Measurements from ENCODE around the gene PINK1. TPM values are rescaled to one million over a fixed set of nuclear protein-coding genes. Genes with fewer than 3 reads are reported as not detected.

Gene PINK1
- total and polyA plus RNA-seq, 5 experiments from 2014 or later = 18.4 to 31.9 (median 26.3) TPM

GRCh38 chr1:20658166-20658915 is 25.1 kb downstream of the PINK1 start:
- POLR2A ChIA-PET = interaction anchor here (0.6 to 3.8 kb wide), 2 partner anchors 25 to 32 kb away, joined by 3 to 49 read pairs; partner anchors contain the start of gene PINK1
- H3K4me3 Mint-ChIP-seq = peak overlapping the region in 4 of 10 donors; percentile 18 to 76 (median 22)

GRCh38 chr1:20660363-20660762 is 27.1 kb downstream of the PINK1 start:
- H3K4me3 Mint-ChIP-seq = peak overlapping the region; percentile 97 to 100 (median 99)
- peak in 1 of 10 donors; percentile 8 for DNase-seq
- no peaks in the 10 kb centered on the region for H3K9me3 Mint-ChIP-seq
- ATAC-seq = no peak
- POLR2A ChIA-PET = interaction anchor here (0.5 to 4.0 kb wide), 8 partner anchors 10 to 1378 kb away, joined by 3 to 49 read pairs (median 7); partner anchors contain the start of genes HP1BP3, MUL1 and PINK1
- peaks cover 33 to 58% (median 54%) of the 10 kb centered on the region in 4 donors for H3K4me1 Mint-ChIP-seq
- H3K27ac Mint-ChIP-seq = peak overlapping the region; percentile 97 to 99 (median 99)
- no peaks in the 10 kb centered on the region for H3K27me3 Mint-ChIP-seq
- peaks cover 2 to 44% (median 4%) of the 10 kb centered on the region in 3 donors for H3K36me3 Mint-ChIP-seq

More at GRCh38 chr1:20658166-20658915, 25.1 kb downstream of the PINK1 start:
- ATAC-seq (no peak), DNase-seq (peak in 3 of 10 donors; percentile 12 to 37 (median 14))
- Mint-ChIP-seq H3K27me3 (no peaks in the 10 kb centered on the region), H3K27ac (peak overlapping the region in 6 of 10 donors; percentile 38 to 80 (median 68)), H3K9me3 (no peaks in the 10 kb centered on the region), H3K4me1 (peaks cover 33 to 58% (median 54%) of the 10 kb centered on the region in 4 donors), H3K36me3 (peaks cover 4 to 62% (median 4%) of the 10 kb centered on the region in 3 donors)

- Mint-ChIP-seq H3K9me3 (no peaks in the 10 kb centered on the region), H3K4me3 (peak overlapping the region; percentile 97 to 100 (median 99)), H3K4me1 (peaks cover 33 to 58% (median 54%) of the 10 kb centered on the region in 4 donors), H3K36me3 (peaks cover 2 to 39% (median 4%) of the 10 kb centered on the region in 3 donors), H3K27ac (peak overlapping the region; percentile 97 to 99 (median 99)), H3K27me3 (no peaks in the 10 kb centered on the region)
- ATAC-seq (peak; percentile 4), DNase-seq (peak in 5 of 10 donors; percentile 4 to 54 (median 20))
- POLR2A ChIA-PET = interaction anchor here (0.5 to 4.0 kb wide), 10 partner anchors 11 to 1378 kb away, joined by 3 to 49 read pairs (median 5); partner anchors contain the start of genes HP1BP3, MUL1 and PINK1
Measured at GRCh38 chr1:20660847-20661206, 27.6 kb downstream of the PINK1 start.

- Mint-ChIP-seq H3K4me1 (peaks cover 33 to 54% (median 53%) of the 10 kb centered on the region in 4 donors), H3K27ac (peak within 1 kb of the TSS; percentile 97 to 99 (median 99)), H3K4me3 (peak within 1 kb of the TSS; percentile 97 to 100 (median 99)), H3K9me3 (no peaks in the 10 kb centered on the region), H3K36me3 (peaks cover 2 to 33% (median 4%) of the 10 kb centered on the region in 3 donors), H3K27me3 (no peaks in the 10 kb centered on the region)
- ATAC-seq = peak; percentile 96
- DNase-seq = peak; percentile 85 to 97 (median 94)
- POLR2A ChIA-PET = interaction anchor here (0.6 to 4.0 kb wide), 8 partner anchors 11 to 153 kb away, joined by 3 to 49 read pairs (median 7); partner anchors contain the start of genes HP1BP3, KIF17, MUL1 and PINK1
Measured at GRCh38 chr1:20661207-20662109, 28.2 kb downstream of the PINK1 start, which contains the start of gene DDOST. DDOST (minus strand) TSS chr1:20661369; CDS start chr1:20661350, 19 bp downstream.

GRCh38 chr1:20662110-20662475 is 28.8 kb downstream of the PINK1 start:
- Mint-ChIP-seq H3K4me3 (peak overlapping the region; percentile 97 to 100 (median 99)), H3K9me3 (no peaks in the 10 kb centered on the region), H3K27ac (peak overlapping the region; percentile 97 to 99 (median 99)), H3K4me1 (peaks cover 32 to 52% (median 48%) of the 10 kb centered on the region in 4 donors), H3K36me3 (peaks cover 2 to 27% (median 4%) of the 10 kb centered on the region in 3 donors), H3K27me3 (no peaks in the 10 kb centered on the region)
- no peak for ATAC-seq
- DNase-seq = no peak
- POLR2A ChIA-PET = interaction anchor here (0.7 to 4.0 kb wide), 4 partner anchors 12 to 125 kb away, joined by 3 to 49 read pairs (median 16); partner anchors contain the start of genes HP1BP3, KIF17 and PINK1

GRCh38 chr1:20663365-20663764 is 30.1 kb downstream of the PINK1 start:
- DNase-seq = no peak
- no peaks in the 10 kb centered on the region for H3K27me3 Mint-ChIP-seq
- ATAC-seq = no peak
- peaks cover 0 to 14% (median 4%) of the 10 kb centered on the region in 3 donors for H3K36me3 Mint-ChIP-seq
- peak overlapping the region in 6 of 10 donors; percentile 11 to 100 (median 71) for H3K4me3 Mint-ChIP-seq
- no peaks in the 10 kb centered on the region for H3K9me3 Mint-ChIP-seq
- POLR2A ChIA-PET = interaction anchor here (1.5 kb wide), 1 partner anchor 29 kb away, joined by 5 read pairs; no protein-coding TSS in a partner anchor
- peak overlapping the region in 4 of 10 donors; percentile 15 to 98 (median 50) for H3K27ac Mint-ChIP-seq
- peaks cover 29 to 42% (median 41%) of the 10 kb centered on the region in 4 donors for H3K4me1 Mint-ChIP-seq

GRCh38 chr1:20663969-20664715 is 30.9 kb downstream of the PINK1 start:
- POLR2A ChIA-PET = interaction anchor here (1.5 kb wide), 1 partner anchor 30 kb away, joined by 5 read pairs; no protein-coding TSS in a partner anchor
- no peaks in the 10 kb centered on the region for H3K9me3 Mint-ChIP-seq
- H3K36me3 Mint-ChIP-seq = peaks cover 0 to 8% (median 4%) of the 10 kb centered on the region in 3 donors
- DNase-seq = peak in 1 of 10 donors; percentile 19
- H3K4me3 Mint-ChIP-seq = peak overlapping the region in 3 of 10 donors; percentile 7 to 98 (median 12)
- no peaks in the 10 kb centered on the region for H3K27me3 Mint-ChIP-seq
- H3K27ac Mint-ChIP-seq = peak overlapping the region in 1 of 10 donors; percentile 40
- peaks cover 26 to 38% (median 35%) of the 10 kb centered on the region in 4 donors for H3K4me1 Mint-ChIP-seq
- no peak for ATAC-seq

GRCh38 chr1:20665726-20666125 is 32.5 kb downstream of the PINK1 start:
- ATAC-seq = no peak
- Mint-ChIP-seq H3K9me3 (no peaks in the 10 kb centered on the region), H3K4me1 (peaks cover 14 to 22% (median 19%) of the 10 kb centered on the region in 4 donors), H3K27ac (no peak overlapping the region), H3K36me3 (peaks cover 0 to 4% (median 0%) of the 10 kb centered on the region in 3 donors), H3K4me3 (peak overlapping the region in 1 of 10 donors; percentile 60), H3K27me3 (no peaks in the 10 kb centered on the region)
- DNase-seq = peak in 1 of 10 donors; percentile 24
- POLR2A ChIA-PET = interaction anchor here (0.7 to 1.7 kb wide), 2 partner anchors 32 to 867 kb away, joined by 5 to 6 read pairs; no protein-coding TSS in a partner anchor

- Mint-ChIP-seq H3K4me1 (peaks cover 12 to 18% (median 17%) of the 10 kb centered on the region in 4 donors), H3K27ac (no peak overlapping the region), H3K27me3 (no peaks in the 10 kb centered on the region), H3K4me3 (no peak overlapping the region), H3K9me3 (no peaks in the 10 kb centered on the region), H3K36me3 (peaks cover 0 to 2% (median 0%) of the 10 kb centered on the region in 3 donors)
- DNase-seq (peak in 1 of 10 donors; percentile 22), ATAC-seq (no peak)
- POLR2A ChIA-PET = interaction anchor here (1.7 kb wide), 1 partner anchor 32 kb away, joined by 6 read pairs; no protein-coding TSS in a partner anchor
Measured at GRCh38 chr1:20666146-20666545, 32.9 kb downstream of the PINK1 start.

GRCh38 chr1:20666804-20667203 is 33.5 kb downstream of the PINK1 start:
- Mint-ChIP-seq H3K27ac (peak overlapping the region in 1 of 10 donors; percentile 66), H3K9me3 (no peaks in the 10 kb centered on the region), H3K4me3 (no peak overlapping the region), H3K4me1 (peaks cover 11 to 15% (median 12%) of the 10 kb centered on the region in 4 donors), H3K27me3 (no peaks in the 10 kb centered on the region), H3K36me3 (no peaks in the 10 kb centered on the region)
- POLR2A ChIA-PET = interaction anchor here (1.7 kb wide), 1 partner anchor 33 kb away, joined by 6 read pairs; no protein-coding TSS in a partner anchor
- no peak for DNase-seq
- peak; percentile 30 to 68 for ATAC-seq

- DNase-seq = no peak
- POLR2A ChIA-PET = no interaction called here
Measured at GRCh38 chr1:20668581-20668980, 35.3 kb downstream of the PINK1 start.

More at GRCh38 chr1:20668581-20668980, 35.3 kb downstream of the PINK1 start:
- ATAC-seq = no peak
- no peaks in the 10 kb centered on the region for H3K36me3 Mint-ChIP-seq
- H3K27ac Mint-ChIP-seq = no peak overlapping the region
- peaks cover 0 to 4% (median 2%) of the 10 kb centered on the region in 4 donors for H3K4me1 Mint-ChIP-seq
- no peak overlapping the region for H3K4me3 Mint-ChIP-seq
- H3K9me3 Mint-ChIP-seq = no peaks in the 10 kb centered on the region
- H3K27me3 Mint-ChIP-seq = peaks cover 0 to 11% (median 6%) of the 10 kb centered on the region in 5 donors
